GM19238 (cell line): ENCODE measurements around the gene NRTN.

Source experiments
- DNase-seq: peaks from one replicate; pipeline ENCODE4 v3.0.0; 2011; ENCODE audit warnings: low spot score; ENCODE audit not compliant: insufficient read length

NRTN gene

DNA sequence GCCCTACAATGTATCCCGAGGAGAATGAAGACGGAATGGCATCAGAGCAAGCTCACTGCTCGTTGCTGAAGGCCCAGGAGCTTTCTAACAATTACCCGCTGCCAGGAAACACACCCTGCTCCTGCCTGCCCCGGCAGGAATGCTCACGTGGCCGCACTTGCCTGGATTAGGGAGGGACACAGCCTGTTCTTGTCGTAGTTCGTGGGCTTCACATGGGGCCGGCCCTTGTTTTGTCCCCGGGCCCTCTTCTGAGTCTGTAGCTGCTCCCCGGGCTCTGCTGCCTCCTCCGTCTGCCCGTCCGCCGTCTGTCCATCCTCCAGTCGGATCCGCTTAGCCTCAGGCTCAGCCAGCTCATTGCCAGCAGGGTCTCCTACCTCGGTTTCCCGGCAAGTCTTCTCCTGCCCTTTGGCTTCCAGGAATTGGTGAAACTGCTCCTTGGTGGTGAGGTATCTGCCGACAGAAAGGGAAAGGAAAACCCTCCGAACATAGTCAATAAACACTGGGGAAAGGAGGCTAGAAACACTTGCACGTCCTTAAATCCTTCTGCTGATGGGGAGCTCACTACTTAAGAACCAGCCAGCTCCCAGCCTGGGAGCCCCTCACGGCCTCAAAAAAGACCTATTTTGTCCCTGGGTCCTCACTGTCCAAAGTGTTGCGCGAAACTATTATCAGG is 14.8 kb upstream of the NRTN start:
- no peak for DNase-seq

DNA sequence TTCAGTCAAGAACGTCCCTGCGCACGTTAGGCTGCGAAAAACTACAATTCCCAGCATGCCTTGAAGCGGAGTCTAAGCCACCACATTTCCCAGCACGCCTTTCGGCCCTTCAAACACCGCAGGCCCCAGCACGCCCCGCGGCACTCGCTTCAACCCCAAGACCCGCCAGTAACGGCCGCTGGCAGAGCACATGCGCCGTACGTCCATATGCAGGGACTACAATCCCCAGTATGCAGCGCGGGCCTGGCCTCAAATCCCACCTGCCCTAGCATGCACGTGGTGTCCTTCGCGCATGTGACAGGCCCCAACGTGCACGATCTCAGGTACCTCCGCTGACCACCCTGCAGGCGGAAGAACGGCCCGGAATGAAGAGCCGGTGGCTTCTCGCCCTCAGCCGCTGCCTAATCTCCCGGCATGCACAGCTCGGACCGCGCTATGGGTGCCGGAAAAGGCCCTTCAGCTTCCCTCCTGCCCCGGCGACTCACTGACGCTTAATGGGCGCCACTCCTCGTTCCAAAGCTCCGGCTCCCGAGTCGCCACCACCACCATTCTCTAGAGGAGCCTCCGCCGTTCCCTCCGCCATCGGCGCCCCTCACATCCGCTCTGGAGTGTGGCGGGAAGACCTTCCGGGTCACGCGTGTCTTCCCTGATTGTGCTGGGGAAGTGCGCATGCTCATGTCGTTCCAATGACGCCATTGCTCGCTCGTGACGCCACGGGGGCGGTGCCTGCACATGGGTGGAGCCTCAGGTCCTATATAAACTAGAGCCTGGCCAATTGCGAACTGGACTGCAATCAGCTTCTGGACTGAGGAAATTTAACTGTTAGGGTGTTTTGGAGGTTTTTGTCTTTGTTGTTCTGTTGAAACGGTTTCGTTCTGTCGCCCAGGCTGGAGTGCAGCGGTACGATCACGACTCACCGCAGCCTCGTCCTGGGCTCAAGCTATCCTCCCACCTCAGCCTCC is 14.0 kb upstream of the NRTN start, which contains the start of gene DUS3L:
TSS of gene DUS3L (minus strand) at position 605 of the 962 bp plus-strand sequence. CDS start at position 583, 22 bp downstream.
- DNase-seq, result peak; percentile 100

DNA sequence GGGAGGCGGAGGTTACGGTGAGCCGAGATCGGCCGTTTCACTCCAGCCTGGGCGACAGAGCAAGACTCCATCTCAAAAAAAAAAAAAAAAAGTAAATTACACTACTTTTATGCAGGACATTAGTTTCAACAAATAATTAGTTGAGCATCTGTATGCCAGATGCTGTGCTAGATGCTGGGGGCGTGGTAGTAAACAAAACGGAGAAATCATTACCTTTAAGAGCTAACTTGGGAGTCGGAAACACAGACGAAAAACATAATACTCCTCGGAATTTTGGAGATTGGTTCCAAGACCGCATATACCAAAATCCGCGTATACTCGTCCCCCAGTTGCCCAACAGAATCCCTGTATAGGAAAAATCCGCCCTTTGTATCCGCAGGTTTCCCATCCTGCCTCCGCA is 12.6 kb upstream of the NRTN start:
- no peak for DNase-seq

DNA sequence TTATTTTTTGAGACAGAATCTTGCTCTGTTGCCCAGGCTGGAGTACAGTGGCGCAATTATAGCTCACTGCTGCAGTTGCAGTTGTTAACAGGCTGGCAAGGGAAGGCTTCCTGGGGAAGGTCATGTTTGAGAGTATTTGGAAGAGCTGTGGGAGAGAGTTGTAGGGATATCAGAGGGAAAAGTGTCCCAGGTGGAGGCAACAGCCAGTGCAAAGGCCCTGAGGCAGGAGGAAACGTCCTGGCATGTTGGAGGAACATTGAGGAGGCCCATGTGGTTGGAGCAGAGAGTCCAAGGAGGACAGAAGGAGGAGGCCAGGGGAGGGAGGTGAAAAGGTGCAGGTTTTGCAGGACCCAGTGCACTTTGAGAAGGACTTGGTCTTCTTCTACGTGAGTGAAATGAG is 11.7 kb upstream of the NRTN start:
- no peak for DNase-seq

DNA sequence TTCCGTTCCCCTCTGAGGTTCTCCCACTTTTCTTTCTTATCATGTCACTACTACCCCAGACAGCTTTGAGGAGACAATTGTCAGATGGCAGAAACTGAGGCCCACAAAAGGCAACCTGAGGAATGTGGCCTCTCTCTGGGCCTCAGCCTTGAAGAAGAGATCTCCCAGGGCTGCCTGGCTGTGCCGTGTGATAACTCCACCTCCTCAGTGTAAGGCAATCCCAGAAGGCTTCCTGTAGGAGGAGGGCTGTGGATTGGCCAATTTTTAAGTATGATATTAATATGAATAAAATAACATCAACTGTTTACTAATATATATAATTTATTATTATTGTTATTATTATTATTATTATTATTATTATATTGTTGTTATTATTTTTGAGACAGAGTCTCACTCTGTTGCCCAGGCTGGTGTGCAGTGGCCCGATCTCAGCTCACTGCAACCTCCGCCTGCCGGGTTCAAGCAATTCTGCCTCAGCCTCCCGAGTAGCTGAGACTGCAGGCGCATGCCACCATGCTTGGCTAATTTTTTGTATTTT is 9.4 kb upstream of the NRTN start:
- no peak for DNase-seq

DNA sequence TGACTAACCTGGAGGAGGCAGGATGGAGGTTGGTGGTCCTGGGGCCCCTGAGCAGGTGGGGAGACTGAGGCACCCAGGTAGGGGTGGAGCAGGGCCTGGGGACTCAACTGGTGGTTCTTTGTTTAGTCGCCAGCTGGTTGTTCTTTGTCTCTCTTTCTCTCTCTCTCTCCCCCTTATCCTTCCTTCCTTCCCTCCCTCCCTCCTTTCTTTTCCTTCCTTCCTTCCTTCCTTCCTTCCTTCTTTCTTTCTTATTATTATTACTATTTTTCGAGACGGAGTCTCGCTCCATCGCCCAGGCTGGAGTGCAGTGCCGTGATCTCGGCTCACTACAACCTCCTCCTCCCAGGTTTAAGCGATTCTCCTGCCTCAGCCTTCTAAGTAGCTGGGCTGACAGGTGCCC is 6.6 kb upstream of the NRTN start:
- DNase-seq, result no peak

DNA sequence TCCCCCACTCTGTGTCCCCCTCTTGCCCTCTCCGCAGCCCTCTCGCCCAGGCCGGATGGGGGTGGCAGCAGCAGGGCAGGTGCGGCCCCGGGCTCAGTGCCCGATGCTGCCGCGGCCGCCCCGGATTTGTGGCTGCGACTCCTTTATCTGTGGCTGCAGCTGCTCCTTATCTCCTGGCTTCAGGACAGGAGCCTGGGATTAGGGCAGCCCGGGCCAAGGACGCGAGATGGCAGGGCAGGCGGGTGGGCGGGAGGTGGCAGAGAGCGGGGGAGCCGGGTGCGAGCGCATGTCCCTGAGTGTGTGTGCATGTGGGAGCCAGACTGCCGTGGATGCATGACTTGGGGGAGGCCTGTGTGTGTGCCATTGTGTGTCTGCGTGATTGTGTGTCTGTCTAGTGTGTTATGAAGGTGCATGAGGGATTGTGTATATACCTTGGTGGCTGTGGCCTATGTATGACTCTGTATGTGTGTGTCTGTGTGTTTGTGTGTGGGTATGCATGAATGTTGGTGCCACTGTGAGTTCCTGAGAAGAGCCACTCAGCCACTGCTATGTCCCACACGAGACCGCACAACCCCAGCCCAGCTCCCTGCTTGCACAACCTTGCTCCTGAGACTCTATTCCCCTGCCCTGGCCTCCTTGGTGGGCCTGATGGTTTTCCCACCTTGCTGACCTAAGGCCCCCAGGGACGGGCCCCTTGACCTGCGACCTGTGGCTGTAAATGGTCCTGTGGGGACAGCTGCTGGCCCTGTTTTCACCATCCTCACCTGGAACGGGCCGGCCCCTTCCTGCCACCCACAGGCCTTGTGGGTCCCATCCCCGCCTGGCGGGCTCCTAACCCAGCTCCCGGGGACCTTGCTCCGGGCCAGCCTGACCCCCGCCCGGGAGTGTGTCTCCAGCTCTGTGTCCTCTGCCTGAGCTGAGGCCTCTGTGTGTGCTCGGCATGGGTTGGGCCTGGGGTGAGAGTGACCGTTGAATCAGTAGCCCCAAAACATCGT is 5.3 kb upstream of the NRTN start:
- no peak for DNase-seq

DNA sequence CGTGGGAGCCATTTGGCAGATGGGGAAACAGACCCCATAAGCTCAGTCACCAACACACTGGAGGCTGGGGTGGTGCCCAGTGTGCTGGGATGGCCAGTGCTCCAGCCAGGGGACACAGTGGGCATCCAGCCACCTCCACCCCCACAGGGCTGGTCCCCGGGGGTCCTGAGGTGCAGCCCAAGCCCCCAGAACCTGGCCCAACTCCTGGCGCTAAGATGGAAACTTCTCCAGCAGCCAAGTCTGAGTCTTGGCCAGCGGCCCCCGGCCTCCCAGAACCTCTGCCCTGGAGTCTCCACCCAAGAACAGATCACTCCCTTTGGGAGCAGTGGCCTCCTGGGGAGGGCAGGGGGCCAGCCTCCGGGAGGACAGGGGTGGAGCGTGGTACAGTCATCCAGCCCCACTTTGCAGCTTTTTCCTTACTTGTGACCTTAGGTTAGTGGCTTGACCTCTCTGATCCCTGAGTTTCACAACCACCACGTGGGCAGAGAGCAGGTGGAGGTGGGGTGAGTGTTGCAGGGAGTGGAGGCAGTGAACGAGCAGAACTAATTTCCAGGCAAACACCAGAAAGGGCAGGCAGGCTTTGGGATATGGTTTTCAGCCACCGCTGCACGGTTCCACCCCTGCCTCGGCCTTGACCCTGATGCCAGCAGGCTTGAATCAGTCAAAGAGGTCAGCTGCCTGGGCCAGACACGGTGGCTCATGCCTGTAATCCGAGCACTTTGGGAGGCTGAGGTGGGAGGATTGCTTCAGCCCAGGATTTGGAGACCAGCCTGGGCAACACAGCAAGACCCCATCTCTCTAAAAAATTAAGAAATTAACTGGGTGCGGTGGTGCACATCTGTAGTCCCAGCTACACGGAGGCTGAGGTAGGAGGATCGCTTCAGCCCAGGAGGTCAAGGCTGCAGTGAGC is 4.3 kb upstream of the NRTN start:
- no peak for DNase-seq

DNA sequence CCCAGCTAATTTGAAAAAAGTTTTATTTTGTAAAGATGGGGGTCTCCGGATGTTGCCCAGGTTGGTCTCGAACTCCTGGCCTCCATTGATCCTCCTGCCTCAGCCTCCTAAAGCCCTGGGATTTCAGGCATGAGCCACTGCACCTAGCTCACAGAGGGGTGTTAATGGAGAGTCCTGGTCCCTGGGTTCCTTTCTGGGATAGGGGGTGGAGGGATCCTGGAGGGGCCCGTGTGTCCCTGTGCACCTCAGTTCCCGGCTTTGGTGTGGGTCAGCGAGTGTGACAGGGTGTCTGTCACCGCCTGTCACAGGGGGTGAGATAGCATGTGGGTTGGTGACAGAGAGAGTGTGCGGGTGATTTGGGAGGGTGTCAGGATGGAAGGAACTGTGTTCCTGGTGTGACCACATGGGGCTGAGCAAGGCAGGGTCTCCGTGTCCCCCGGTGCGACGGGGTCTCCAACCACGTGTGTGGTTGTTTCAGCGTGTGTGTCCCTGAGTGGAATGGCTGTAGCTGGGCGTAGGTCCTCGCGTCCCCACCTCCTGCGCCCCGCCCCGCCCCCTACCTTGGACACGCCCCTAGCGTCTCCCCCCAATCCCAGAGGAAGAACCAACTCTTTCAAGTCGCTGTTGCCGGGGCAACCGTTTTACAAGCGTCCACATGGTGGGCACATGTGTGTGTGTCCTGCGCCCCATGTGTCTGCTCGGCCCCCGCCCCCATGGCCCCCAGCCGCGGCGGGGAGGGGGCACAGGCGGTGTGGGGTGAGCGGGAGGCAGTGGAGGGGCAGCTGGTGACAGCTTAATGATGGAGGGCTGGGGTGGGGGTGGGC is 2.9 kb upstream of the NRTN start:
- no peak for DNase-seq

DNA sequence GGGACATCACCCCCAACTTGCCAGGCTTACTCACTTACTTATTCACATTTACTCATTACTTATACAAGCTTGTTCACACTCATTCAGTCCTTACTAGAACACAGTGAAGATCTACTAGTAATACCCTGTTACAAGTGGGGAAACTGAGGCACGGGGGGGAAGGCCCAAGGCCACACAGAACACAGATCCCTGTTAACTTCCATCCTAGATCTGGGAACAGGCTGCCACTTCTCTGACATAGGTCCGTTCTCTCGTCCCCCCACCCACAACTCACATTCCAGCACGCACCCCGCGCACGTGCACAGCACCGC is 1.5 kb upstream of the NRTN start:
- DNase-seq, result no peak

DNA sequence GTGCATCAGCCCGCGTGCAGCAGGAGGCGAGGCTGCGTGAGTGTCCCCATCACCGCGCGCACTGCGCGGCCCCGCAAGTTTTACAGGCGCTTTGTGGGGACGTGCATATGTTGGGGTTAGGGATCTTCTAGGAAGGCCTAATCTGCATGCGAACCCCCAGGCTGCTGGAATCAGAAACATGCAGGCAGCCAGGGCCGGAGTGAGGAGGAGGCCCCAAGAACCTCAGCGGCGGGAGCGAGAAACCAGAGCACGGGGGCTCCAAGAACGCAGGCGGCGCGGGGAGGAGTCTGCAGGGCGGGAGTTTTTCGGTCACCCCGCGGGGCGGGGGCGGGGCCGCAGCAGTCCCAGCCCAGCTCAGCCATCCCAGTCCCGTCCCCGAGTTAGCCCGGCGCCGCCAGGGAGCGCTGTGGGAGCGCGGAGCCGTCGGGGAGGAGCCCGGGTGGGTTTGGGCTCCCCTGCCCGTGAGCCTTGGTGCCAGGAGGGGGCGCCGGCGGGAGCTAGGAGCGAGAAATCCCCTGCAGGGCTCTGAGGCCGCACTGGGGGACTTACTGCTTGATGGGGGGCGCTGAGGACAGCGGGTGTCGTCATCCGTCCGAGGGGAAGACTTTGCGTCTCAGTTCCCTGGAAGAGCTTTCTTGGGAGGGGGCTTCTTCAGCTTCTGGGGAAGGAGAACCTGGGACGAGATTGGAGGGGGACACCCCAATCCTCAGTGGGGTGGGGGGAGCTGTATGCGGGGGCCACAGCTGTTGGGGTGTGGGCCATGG is 933 bp upstream of the NRTN start:
- DNase-seq, result peak; percentile 97

DNA sequence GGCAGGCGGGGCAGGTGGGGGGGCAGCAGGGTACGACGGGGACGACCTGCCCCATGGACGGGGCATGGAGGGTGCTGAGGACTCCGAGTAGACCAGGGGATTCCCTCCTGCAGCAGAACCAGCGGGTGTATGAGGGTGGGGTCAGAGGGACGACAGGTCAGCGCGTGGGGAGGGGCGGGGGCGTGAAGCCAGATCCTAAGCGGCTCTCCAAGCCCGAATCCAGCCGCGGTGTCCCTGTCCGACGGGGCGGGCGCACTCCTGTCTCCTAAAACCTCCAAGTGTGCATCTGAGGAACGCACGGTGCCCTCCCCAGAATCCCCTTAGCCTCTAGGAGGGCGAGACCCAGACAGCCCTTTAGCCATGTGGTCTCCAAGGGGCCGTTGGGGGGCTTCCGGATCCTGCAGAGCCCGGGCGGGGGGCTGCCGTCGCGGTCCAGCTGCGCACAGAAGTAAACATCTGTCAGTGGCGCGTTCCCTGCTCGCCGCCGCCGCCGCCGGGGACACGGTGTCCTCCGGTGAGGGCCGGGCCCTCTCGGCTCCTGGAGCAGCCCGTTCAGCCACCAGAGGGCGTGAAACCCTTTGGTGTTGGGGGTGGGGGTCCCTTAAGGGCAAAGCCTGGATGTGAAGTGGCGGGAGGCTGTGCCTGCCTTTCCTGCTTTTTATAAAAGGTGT is 730 bp downstream of the NRTN start:
- no peak for DNase-seq

DNA sequence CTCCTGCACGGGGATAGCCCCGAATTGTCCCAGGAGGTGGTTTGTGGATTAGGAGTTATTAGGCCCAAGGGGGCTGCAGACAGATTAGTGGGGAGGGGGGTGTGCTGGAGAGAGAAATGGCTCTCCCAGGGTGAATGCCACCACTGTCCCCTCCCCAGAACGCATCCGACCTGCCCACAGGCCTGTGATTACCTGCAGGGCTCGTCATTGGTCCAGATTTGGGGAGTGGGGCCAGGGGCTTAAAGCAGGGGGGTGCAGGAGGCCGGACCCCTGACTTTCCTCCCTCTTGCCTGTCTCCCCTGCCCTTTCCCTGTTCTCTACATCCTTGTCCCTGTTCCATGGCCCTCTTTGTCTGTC is 1.2 kb downstream of the NRTN start:
- no peak for DNase-seq

DNA sequence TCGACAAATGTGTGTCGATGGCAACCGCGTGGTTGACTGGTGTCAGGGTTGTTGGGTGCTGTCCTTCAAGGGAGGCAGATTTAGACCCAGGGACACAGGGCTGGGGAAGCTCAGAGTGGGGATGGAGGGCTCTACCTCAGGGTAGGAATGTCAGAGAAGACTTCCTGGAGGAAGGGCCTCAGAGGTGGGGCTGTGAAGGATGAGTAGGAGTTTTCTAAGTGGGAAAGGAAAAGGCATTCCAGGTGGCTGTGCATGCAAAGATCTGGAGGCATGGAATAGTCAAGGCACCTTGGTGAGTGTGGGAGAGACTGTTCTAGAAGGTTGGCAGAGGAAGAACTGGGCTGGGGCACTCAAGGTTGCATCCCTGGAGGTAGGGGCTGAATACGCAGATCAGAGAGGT is 2.0 kb downstream of the NRTN start:
- no peak for DNase-seq

DNA sequence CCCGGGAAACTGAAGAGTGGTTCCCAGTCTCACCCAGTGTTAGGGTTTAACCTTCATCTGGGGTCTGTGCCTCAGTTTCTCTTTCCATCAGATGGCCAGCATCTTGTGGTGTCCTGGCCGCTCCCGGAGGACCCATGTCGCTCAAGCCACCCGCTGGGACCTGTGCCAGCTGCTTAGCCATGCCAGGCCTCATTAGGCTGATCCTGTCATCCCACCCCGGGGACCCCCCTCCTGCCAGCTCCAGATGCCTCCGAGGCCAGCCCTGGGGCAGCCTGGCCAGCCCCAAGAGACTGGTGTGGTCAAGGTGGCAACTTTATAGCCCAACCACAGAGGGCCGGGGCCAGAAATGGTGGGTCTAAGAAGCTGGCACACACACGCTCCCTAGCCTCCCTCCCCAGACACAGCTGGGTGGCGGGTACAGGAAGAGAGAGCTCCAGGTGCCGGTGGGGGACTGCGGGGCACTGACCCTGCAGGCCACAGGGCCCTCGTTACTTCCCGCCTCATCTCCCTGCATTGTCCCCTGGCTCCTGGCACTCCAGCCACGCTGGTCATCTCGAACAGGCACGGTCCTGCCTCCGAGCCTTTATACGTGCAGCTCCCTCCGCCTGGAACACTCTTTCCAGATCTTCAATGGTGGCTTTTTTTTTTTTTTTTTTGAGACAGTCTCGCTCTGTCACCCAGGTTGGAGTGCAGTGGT is 3.4 kb downstream of the NRTN start:
- DNase-seq, result no peak

DNA sequence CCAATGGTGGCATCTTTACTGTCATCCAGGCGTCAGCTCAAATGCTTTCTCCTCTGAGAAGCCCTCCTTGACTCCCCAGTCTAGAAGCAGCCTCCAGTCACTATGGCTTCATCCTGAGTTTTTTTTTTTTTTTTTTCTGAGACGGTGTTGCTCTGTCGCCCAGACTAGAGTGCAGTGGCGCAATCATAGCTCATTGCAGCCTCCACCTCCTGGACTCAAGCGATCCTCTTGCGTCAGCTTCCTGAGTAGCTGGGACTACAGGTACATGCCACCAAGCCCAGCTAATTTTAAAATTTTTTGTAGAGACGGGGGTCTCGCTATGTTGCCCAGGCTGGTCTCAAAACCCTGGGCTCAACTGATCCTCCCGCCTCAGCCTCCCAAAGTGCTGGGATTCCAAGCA is 4.2 kb downstream of the NRTN start:
- DNase-seq, result no peak

DNA sequence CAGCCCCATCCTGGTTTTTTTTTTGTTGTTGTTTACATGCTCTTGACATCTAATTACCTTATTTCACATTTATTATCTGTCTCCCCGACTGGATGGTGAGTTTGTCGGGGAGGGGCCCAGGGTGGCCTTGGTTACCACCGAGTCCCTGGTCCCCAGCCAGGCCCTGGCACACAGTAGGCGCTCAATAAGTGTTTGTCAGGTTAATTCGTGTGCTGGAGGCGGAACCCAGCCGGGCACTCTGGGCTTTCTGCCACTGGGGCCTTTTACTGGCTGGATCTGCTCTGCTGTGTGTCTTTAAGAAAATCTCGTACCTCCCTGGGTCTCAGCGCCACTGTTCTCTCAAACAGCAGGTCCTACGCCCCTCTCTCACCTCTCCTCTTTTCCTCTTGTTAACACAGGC is 4.6 kb downstream of the NRTN start:
- no peak for DNase-seq

DNA sequence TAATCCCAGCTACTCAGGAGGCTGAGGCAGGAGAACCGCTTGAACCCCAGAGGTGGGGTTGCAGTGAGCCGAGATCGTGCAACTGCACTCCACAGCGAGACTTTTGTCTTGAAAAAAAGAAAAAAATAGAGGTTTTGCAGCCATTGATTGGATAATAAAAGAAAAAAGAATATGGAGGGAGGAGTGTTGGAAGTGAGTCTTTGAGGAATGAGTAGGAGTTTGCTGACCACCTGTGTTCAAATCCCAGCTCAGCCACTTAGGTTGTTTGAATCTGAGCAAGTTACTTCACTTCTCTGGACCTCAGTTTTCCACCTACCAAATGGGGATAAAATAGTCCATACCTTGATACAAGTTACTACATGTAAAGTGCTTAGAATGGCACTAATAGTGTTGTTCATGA is 6.2 kb downstream of the NRTN start:
- no peak for DNase-seq
